GM23338 (cell line): ENCODE measurements around the gene ALDH2. TPM values are rescaled to one million over a fixed set of nuclear protein-coding genes. Genes with fewer than 3 reads are reported as not detected.

Experiments
- ATAC-seq: fragments of 200-7000 bp; cut with Tn5 transposase; 3 replicates; pipeline ENCODE4 v1.9.1; 2020
- DNase-seq: peaks from one replicate; pipeline ENCODE4 v3.0.0-alpha.2; 2015; ENCODE audit warnings: low spot score
- H2AFZ ChIP-seq: fragments of 200-600 bp; sonication (generic); 2 replicates; pipeline ENCODE4 v1.8.0; 2016; ENCODE audit warnings: antibody characterized with exemption, mild to moderate bottlenecking, moderate library complexity
- H3F3A ChIP-seq: fragments of 200-600 bp; sonication (generic); replicated peaks from 2 replicates; pipeline ENCODE4 v1.8.0; 2017; ENCODE audit warnings: antibody characterized with exemption, mixed run types, low read depth
- H3K27ac ChIP-seq: fragments of 200-600 bp; sonication (generic); 2 replicates; pipeline ENCODE4 v1.6.1; 2016; ENCODE audit warnings: low read depth
- H3K27me3 ChIP-seq: fragments of 200-600 bp; sonication (generic); 2 replicates; pipeline ENCODE4 v1.8.0; 2016; ENCODE audit warnings: mild to moderate bottlenecking, mixed run types, moderate library complexity; ENCODE audit not compliant: insufficient read depth
- H3K36me3 ChIP-seq: fragments of 200-600 bp; sonication (generic); 2 replicates; pipeline ENCODE4 v1.8.0; 2016; ENCODE audit warnings: mild to moderate bottlenecking; ENCODE audit not compliant: insufficient read depth
- H3K4me1 ChIP-seq: fragments of 200-600 bp; sonication (generic); 2 replicates; pipeline ENCODE4 v1.8.0; 2016; ENCODE audit warnings: mild to moderate bottlenecking, moderate library complexity; ENCODE audit not compliant: insufficient read depth
- H3K4me2 ChIP-seq: fragments of 200-600 bp; sonication (generic); 2 replicates; pipeline ENCODE4 v1.7.1; 2017; ENCODE audit warnings: mixed run types
- H3K4me3 ChIP-seq: fragments of 200-600 bp; sonication (generic); 2 replicates; pipeline ENCODE4 v1.6.1; 2016; ENCODE audit warnings: mixed run types
- H3K79me2 ChIP-seq: fragments of 200-600 bp; sonication (generic); replicated peaks from 2 replicates; pipeline ENCODE4 v1.8.0; 2017; ENCODE audit warnings: mild to moderate bottlenecking; ENCODE audit not compliant: insufficient read depth
- H3K9me2 ChIP-seq: fragments of 200-600 bp; sonication (generic); 2 replicates; pipeline ENCODE4 v1.8.0; 2017; ENCODE audit not compliant: insufficient read depth
- H4K20me1 ChIP-seq: fragments of 200-600 bp; sonication (generic); replicated peaks from 2 replicates; pipeline ENCODE4 v1.8.0; 2017; ENCODE audit warnings: mild to moderate bottlenecking; ENCODE audit not compliant: insufficient read depth
- H3K27ac Mint-ChIP-seq: 2 replicates; pipeline ENCODE4 v1.8.0; 2020; ENCODE audit warnings: inconsistent platforms, mild to moderate bottlenecking, moderate library complexity, mixed read lengths
- H3K27me3 Mint-ChIP-seq: 3 replicates; pipeline ENCODE4 v1.8.0; 2022; ENCODE audit warnings: low read depth, mild to moderate bottlenecking, moderate library complexity, mixed read lengths, inconsistent platforms; ENCODE audit not compliant: insufficient read depth, poor library complexity
- H3K36me3 Mint-ChIP-seq: 3 replicates; pipeline ENCODE4 v1.8.0; 2021; ENCODE audit warnings: low read depth, mild to moderate bottlenecking, inconsistent platforms, moderate library complexity, mixed read lengths
- H3K4me1 Mint-ChIP-seq: 3 replicates; pipeline ENCODE4 v1.8.0; 2020; ENCODE audit warnings: mild to moderate bottlenecking, inconsistent platforms, mixed read lengths
- H3K4me3 Mint-ChIP-seq: 3 replicates; pipeline ENCODE4 v1.8.0; 2021; ENCODE audit warnings: moderate library complexity, mild to moderate bottlenecking, inconsistent platforms, mixed read lengths
- H3K9me3 Mint-ChIP-seq: 3 replicates; pipeline ENCODE4 v1.8.0; 2020; ENCODE audit warnings: moderate library complexity, mild to moderate bottlenecking, inconsistent platforms, mixed read lengths
- CREB1 ChIP-seq: fragments of 250-450 bp; sonication (Bioruptor Pico); IDR thresholded peaks from 2 replicates; pipeline ENCODE4 v1.5.0; 2020; ENCODE audit warnings: low read depth, mild to moderate bottlenecking, moderate library complexity
- CTCF ChIP-seq, 2 experiments: fragments of 200-600 bp in 1 of 2; sonication (generic) in 1 of 2; conservative IDR thresholded peaks; 2 replicates each; pipeline versions ENCODE4 v1.5.1 to v1.6.1; 2016 to 2017; ENCODE audit warnings: antibody characterized with exemption in 2 of 2, low read depth in 2 of 2, mild to moderate bottlenecking in 2 of 2, moderate library complexity in 1 of 2
- ETS1 ChIP-seq: IDR thresholded peaks from 2 replicates; pipeline ENCODE4 v1.6.1; 2016; ENCODE audit warnings: antibody characterized with exemption
- EZH2 ChIP-seq: fragments of 200-600 bp; sonication (generic); IDR thresholded peaks from one replicate; pipeline ENCODE4 v1.8.0; 2017; ENCODE audit warnings: antibody characterized with exemption, mild to moderate bottlenecking, low read depth; ENCODE audit not compliant: unreplicated experiment
- EZH2phosphoT487 ChIP-seq: fragments of 200-600 bp; sonication (generic); IDR thresholded peaks from one replicate; pipeline ENCODE4 v1.8.1; 2018; ENCODE audit warnings: antibody characterized with exemption; ENCODE audit not compliant: unreplicated experiment
- JUNB ChIP-seq: IDR thresholded peaks from one replicate; pipeline ENCODE4 v1.6.1; 2016; ENCODE audit warnings: antibody characterized with exemption; ENCODE audit not compliant: unreplicated experiment
- NANOG ChIP-seq: IDR thresholded peaks from 2 replicates; pipeline ENCODE4 v1.6.1; 2016; ENCODE audit warnings: antibody characterized with exemption, borderline replicate concordance
- POLR2AphosphoS5 ChIP-seq: IDR thresholded peaks from 2 replicates; pipeline ENCODE4 v1.6.1; 2016; ENCODE audit warnings: antibody characterized with exemption, low read depth
- REST ChIP-seq: IDR thresholded peaks from one replicate; pipeline ENCODE4 v1.6.1; 2018; ENCODE audit warnings: antibody characterized with exemption; ENCODE audit not compliant: unreplicated experiment
- STAT1 ChIP-seq: IDR thresholded peaks from one replicate; pipeline ENCODE4 v1.6.1; 2016; ENCODE audit warnings: antibody characterized with exemption; ENCODE audit not compliant: unreplicated experiment
- ZNF114 ChIP-seq: fragments of 250-450 bp; sonication (Bioruptor Pico); IDR thresholded peaks from 2 replicates; pipeline ENCODE4 v1.5.0; 2020; ENCODE audit warnings: mild to moderate bottlenecking, moderate library complexity
- ZNF331 ChIP-seq: fragments of 250-450 bp; sonication (Bioruptor Pico); IDR thresholded peaks from 2 replicates; pipeline ENCODE4 v1.5.0; 2020; ENCODE audit warnings: low read depth, mild to moderate bottlenecking, moderate library complexity
- ZNF462 ChIP-seq: fragments of 250-450 bp; sonication (Bioruptor Pico); IDR thresholded peaks from 2 replicates; pipeline ENCODE4 v1.5.0; 2020; ENCODE audit warnings: mild to moderate bottlenecking, moderate library complexity
- polyA plus RNA-seq: library from polyadenylated mRNA; unstranded; fragments of >200 nt; fragmentation: Nextera tagmentation; extraction: Ambion mirVana; gene quantifications from 2 replicates; pipeline ENCODE4 v1.2.1, GENCODE V29; 2016
- total RNA-seq: library from RNA; depleted of rRNA; stranded (reverse); fragments of >200 nt; shearing (Covaris generic); gene quantifications from 2 replicates; pipeline ENCODE4 v1.2.3, GENCODE V29; 2014

The ALDH2 gene
- total and polyA plus RNA-seq, 2 experiments from 2014 or later: 14.9 to 50.5 TPM

GRCh38 chr12:111791507-111791906 lies 24.8 kb downstream of the ALDH2 start:
- H3K27me3 Mint-ChIP-seq: peaks cover 7% of the 10 kb centered on the region
- no peak for TF ChIP-seq STAT1
- TF ChIP-seq NANOG: no peak
- no peak for TF ChIP-seq ZNF331 (CRISPR knock-in tag)
- no peak for TF ChIP-seq EZH2
- no peak for TF ChIP-seq POLR2AphosphoS5
- no peak for TF ChIP-seq REST
- no peak for TF ChIP-seq ETS1
- no peak for TF ChIP-seq JUNB
- no peak for TF ChIP-seq ZNF462
- TF ChIP-seq ZNF114 (CRISPR knock-in tag): no peak
- TF ChIP-seq EZH2phosphoT487: no peak
- no peak for TF ChIP-seq CTCF (conservative IDR thresholded peaks at IDR 0.05; ENCODE audit: low read depth in 2 of 2)
- TF ChIP-seq CREB1: no peak
- ATAC-seq (no peak), DNase-seq (no peak)
- Histone ChIP-seq H3K27me3 (no peaks in the 10 kb centered on the region), H4K20me1 (no peaks in the 10 kb centered on the region; the same call in 1 of the 2 replicates), H3K9me2 (no peaks in the 10 kb centered on the region), H3K79me2 (no peaks in the 10 kb centered on the region), H3F3A (no peaks in the 10 kb centered on the region; the same call in 1 of the 2 replicates), H2AFZ (no peak overlapping the region), H3K4me2 (no peak overlapping the region), H3K4me1 (no peaks in the 10 kb centered on the region), H3K36me3 (no peaks in the 10 kb centered on the region), H3K4me3 (no peak overlapping the region), H3K27ac (no peak overlapping the region)
- H3K4me1 Mint-ChIP-seq: no peaks in the 10 kb centered on the region; the same call in 2 of the 3 replicates
- H3K9me3 Mint-ChIP-seq: no peaks in the 10 kb centered on the region
- no peak overlapping the region for H3K27ac Mint-ChIP-seq
- H3K36me3 Mint-ChIP-seq: peaks cover 49% of the 10 kb centered on the region
- no peak overlapping the region for H3K4me3 Mint-ChIP-seq
